Measurements from ENCODE around the gene HIP1.
"Not testable (repeated sequence)": the region's sequence is repeated elsewhere in the genome, so short reads cannot be mapped to it uniquely, and the experiment has no call there.

Gene HIP1

DNA sequence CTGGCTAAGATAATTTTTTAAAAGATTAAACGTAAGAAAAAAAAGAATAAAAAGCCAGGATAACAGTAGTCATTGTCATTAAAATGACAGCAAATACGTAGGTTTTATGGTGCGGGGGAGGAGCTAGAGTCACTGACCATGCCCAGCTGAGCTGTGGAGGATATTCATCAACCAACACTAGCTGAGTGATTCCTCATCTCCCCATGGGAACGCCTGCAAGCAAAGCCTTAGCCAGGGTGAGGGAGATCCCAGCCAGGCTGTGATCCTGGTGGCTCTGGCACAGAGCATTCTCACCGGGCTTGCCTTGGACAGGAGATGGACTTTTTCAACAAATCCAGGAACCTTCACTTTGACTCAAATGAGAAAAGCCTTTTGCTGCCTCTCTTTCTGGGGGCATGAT lies 94.2 kb downstream of the HIP1 start:
- DNase-seq (ENCODE audit: low read depth in 2 of 2), result no peak

DNA sequence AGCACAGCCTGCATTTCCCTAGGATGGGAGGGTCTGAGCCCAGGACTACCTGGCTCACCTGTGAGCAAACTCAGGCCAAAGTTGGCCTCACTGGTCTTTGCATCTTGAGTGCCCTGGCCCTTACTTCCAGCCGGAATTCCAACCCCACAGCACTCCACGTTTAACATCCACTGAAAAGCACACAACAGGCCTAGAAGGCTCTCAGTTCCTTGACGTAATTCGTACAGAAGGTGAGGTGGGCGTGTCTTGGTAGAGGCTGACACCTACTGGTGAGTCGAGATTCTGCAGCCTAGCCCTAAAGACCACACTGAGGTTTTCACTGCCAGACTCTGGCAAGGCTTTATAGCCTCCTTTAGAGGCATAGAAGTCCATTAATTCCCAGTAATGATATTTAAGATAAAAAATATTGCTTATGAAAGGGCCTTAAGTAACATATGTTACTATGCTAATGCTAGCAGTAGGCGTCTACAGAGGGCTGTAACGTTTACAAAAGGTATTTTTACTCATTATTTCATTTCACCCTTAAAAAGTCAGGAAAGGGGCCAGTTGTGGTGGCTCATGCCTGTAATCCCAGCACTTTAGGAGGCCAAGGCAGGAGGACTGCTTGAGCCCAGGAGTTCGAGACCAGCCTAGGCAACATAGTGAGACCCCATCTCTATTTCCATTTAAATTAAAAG lies 95.8 kb downstream of the HIP1 start:
- peak; percentile 49 to 54 for DNase-seq (ENCODE audit: low read depth in 2 of 2)

DNA sequence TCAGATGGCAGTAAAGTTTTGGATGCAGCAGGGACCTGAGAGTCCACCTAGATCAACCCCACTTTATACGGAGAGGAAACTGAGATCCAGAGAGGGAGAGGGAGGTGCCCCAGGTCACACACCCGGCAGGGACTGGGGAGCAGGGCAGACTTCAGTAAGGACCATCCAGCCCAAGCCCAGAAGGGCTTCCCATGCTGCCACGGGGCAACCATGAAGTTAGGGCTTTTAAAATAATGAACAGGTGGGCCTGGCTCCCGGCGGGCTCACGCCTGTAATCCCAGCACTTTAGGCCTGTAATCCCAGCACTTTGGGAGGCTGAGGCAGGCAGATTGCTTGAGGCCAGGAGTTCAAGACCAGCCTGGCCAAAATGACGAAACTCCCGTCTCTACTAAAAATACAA lies 98.5 kb downstream of the HIP1 start:
- DNase-seq (ENCODE audit: low read depth in 2 of 2), result no peak

DNA sequence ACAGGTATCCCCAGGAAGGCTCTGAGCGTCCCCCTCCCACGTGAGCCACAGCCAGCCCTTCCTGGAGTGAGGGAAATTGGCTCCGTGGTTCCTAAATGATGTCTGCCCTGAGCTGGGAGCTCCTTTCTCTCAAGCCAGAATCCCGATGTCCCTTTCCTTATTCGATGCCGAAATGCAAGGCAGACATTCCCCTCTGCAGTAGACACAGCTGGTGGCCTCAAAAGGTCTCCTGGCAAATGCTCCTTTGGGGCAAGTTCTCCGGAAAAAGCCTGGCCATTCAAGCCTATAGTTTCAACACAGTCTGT lies 98.9 kb downstream of the HIP1 start:
- no peak for DNase-seq (ENCODE audit: low read depth in 2 of 2)

DNA sequence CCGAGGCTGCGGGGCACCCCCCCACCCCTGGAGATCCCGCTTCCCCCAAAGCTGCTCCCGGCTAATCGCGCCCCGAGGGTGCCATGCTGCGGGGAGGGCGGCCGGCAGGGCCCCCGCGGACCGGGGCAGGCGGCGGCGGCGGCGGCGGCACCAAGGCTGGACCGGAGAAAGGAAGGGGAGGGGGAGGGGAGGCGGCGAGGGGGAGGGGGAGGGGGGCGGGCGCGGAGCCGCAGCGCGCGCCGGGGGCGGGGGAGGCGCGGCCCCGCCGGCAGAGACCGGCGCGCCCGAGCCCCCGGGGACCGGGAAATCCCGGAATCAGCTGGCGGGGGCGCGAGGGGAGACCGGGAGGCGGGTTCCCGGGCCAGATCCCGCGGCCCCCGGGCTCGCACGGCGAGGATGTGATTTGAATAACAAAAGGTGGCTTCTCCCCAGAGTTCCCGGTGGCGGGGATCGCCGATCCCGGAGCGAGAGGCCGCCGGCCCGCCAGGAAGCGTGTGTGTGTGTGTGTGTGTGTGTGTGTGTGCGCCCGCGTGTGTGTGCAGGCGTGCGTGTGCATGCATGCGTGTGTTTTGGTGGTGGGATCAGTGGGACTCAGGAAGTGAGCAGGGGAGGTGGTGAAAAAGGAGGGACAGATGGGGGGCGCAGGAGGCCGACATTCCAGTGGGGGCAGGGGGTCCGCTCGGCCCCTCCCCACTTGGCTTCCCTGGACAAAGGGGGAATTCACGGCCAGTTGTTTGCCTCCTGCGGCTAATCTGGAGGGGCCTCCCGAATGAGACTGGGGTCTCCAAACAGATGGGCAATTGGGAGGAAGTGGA lies 99.5 kb downstream of the HIP1 start:
- peak; percentile 7 to 18 for DNase-seq (ENCODE audit: low read depth in 2 of 2)

DNA sequence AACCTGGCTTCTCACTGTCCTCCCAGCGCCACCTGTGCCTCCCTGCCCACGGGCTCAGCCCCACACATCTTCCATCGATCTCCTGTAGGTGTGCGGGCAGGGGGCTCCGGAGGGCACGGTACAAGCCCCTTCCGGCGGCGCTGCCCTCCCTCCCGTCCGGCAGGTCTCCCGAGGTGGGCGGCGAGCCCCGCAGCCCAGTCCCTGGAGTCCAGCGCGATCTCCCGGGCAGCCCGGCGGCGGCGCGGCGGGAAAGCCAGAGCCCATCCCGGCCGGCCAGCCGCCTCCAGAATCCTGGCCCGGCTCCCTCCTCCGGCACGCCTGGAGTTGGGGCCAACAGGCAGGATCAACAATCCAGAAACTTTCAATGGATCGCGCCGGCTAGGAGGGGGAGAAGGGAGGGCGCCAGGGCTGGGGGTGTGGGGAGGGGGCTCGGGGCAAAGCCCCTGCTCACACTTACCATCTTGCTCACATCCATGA lies 100.1 kb downstream of the HIP1 start:
- DNase-seq (ENCODE audit: low read depth in 2 of 2), result no peak

DNA sequence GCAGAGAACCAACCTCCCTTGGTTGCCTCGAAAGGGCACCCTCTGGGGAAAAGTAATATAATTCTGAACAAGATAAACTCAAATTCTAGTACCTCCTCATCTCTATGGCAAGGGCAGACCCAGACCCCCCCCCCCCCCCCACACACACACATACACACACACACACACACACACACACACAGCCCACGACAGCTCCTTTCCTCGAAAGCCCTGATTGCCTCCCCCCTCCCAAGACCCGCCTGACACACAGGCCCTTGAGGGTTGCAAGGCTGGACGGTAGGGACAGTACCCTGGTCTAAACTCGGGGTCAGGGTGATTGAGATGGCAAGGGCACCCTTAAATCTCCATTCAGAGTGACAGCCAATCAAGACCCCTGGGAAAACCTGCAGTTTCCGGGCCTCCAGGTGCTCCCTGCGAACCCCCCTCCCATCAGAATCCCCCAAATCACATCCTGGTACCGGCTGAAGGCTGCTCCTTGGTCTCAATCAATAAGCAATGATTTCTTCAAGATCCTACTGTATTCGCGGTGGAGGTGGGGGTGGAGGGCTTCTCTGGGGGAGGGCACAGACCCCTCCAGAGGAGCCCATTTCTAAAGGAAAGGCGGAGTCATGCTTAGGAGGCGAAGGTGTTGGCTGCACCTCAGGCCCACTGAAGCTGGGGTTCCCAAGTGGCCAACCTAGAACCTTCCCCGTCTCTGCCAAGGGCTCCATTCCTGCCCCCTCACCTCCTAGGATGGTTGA lies 100.7 kb downstream of the HIP1 start:
- DNase-seq (ENCODE audit: low read depth in 2 of 2), result no peak

DNA sequence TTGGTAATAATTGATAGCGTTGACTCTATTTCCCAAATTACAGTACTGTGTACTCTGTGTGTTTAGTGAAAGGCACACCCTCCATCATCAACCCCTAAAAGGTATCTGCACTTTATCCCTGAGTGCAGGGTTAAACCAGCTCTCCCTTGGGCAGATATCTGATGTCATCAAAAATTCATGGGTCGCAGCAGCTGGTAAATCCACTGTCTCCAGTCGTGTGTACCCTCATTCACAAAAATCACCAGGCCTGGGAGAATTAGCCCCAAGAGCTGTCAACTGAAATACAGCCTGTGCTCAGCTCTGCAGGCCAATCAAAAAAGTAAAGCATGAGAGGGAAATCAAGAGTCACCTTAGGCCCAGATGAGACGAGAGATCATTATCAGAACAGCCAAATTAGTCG lies 103.7 kb downstream of the HIP1 start:
- no peak for DNase-seq (ENCODE audit: low read depth in 2 of 2)

DNA sequence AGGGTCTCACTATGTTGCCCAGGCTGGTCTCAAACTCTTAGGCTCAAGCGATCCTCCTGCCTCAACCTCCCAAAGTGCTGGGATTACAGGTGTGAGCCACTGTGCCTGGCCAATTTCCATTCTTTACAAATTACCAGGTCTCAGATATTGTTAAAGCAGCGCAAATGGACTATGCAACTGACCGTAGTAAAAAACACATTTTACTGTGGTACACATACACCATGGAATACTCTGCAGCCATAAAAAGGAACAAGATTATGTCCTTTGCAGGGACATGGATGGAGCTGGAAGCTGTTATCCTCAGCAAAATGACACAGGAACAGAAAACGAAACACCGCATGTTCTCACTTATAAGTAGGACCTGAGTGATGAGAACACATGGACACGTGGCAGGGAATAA lies 106.2 kb downstream of the HIP1 start:
- not testable (repeated sequence) for DNase-seq (ENCODE audit: low read depth in 2 of 2)

DNA sequence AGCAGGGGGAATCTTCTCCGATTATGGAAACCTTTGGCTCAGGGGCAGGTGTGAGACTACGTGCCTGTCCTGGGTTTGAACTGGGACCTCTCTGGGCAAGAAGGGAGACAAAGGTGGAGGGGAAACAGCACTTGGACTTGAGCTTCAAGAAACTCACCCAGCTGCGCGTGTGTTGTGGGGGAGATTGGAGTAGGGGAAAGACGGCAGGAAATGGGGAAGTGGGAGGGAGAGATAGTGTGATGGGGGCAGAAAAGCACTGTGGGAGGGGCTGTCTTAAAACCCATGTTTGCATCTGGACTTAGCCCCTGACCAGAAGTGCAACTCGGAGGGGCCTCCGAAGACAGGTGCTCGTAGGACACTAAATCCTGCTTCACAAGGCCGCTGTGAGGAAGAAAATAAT lies 107.0 kb downstream of the HIP1 start:
- no peak for DNase-seq (ENCODE audit: low read depth in 2 of 2)

DNA sequence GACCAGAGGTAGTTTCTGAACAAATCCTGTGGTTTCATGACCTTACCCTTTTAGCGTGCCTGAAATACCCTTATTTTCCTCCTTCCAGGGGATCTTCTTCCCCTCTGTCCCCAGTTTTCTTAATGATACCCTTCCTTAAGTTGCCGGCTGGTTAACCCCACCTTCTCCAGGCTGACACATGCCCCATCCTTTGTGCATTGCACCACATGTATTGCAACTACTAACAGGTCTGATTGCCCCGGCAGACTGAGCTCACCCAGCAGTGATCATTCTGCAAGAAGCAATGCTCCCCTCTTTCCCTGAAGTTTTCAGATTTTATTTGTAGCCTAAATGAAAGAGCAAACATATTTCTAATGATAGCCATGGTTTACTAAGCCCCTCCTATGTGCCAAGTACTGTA lies 108.2 kb downstream of the HIP1 start:
- DNase-seq (ENCODE audit: low read depth in 2 of 2), result no peak

DNA sequence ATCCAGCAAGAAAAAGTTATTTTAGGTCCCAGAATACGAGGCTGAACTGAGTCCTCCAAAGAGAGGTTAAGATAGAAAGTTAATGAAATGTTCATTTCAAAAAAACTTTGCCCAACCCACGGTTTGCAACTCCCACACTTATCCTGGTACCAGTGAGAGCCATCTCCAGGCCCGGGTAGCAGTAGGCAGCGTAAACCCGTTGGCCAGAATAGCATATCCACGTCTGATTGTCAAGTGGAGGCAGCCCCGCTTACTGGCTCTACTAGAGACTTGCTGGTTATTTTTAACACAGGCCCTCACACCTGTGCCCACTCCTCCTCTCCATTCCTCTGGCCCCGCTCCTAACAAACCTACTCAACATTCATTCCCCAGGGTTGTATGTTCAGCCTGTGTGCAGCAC lies 109.7 kb downstream of the HIP1 start:
- no peak for DNase-seq (ENCODE audit: low read depth in 2 of 2)

DNA sequence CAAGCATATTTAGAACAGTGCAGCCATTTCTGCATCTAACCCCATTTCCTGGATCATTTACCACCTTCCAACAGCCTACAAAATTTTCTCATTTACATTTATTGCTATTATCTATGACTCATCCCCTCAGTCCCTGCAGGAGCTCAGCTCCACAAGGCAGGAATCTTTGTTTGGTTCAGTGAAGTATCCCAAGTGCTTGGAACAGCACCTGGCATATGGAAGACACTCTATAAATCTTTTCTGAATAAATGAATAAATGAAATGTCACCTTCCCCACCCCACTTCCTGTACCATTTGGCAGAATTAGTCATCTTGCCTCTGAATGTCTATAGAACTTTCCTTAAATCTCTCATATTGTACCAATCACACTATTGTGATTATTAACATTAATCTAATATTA lies 110.7 kb downstream of the HIP1 start:
- no peak for DNase-seq (ENCODE audit: low read depth in 2 of 2)

DNA sequence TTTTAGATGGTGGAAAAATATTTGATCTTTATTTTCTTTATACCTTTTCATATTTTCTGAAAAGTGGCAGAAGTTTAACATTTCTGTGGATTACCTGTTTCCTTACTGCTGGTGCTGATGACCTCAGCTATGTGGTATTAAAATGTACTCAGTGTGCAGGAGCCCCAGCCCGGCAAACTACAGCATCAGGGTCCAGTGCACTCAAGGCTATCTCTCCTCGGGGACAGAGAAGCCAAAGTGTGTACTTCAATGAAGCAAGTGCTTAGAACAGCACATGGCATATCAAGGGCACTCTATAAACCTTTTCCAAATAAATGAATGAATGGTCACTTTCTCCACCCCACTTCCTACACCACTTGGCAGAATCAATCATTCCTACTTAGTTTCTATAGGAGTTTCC lies 111.8 kb downstream of the HIP1 start:
- DNase-seq (ENCODE audit: low read depth in 2 of 2), result no peak

DNA sequence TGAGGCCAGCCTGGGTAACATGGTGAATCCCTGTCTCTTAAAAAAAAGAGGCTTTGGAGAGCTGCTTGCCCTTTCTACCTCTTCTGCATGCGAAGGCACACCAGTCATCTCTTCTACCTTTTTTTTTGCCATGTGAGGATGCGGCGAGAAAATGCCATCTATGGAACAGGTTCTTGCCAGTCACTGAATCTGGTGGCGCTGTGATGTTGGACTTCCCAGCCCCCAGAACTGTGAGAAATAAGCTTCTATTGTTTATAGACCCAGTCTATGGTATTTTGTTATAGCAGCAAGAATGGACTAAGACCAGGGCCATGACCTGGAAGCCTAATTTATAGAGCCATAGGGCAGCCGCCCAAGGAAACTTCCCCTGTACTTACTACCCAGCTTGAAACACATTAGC lies 112.9 kb downstream of the HIP1 start:
- no peak for DNase-seq (ENCODE audit: low read depth in 2 of 2)

DNA sequence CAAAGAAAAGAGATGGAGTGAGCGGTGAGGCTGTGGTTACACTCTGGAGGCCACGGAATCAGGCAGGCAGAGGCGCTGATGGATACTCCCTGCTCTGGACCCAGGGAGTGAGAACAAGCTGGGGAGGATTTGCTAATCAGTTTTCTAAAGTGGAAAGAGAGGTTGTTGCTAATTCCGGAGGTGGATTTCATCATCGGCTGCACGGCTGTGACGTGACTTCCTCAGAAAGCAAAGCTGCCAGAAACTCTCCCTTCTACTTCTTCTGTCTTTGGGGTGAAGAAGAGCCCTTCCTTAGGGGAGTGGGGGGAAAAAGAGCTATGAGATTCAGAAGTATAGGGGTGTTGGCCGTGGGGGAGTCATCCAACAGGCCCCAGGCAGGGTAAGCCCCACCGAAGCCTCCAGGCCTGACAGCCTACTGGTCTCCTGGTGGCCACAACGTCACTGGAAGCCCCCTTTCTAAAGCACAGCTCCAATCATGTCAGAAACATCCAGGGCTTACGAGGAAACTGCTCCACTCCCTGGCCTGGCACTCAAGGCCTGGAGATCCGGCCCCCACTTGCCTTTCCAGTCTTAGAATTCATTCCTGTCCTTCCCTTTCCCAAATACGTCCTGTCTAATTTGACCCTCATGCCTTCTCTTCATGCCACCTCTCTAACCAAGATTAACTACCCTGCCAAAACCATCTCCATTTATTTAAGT lies 114.5 kb downstream of the HIP1 start:
- no peak for DNase-seq (ENCODE audit: low read depth in 2 of 2)

DNA sequence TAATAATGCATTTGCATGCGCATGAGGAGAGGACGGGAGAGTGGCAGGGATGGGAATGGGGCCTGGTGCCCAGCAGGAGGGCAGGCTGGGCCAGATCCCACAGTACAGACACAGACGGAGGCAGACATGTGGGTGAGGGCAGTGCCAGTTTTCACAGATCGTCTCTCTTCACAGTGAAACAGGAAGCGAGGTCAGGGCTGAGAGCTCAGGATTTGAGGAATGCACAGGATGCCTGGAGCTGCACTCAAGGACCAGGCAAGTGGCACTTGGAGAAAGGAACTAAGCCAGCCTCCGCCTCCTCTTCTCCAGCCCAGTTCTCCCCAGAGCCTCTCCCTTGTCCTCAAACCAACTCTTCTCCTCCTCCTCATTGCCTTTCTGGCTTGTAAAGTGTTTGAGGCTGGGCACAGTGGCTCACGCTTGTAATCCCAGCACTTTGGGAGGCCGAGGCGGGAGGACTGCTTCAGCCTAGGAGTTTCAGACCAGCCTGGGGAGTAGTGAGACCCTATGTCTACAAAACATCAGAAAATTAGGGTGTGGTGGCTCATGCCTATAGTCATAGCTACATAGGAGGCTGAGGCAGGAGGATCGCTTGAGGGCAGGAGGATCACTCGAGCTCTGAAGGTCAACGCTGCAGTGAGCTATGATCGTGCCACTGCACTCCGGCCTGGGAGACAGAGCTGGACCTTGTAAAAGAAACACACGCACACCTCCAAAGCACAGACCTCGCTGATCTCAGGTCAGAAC lies 115.2 kb downstream of the HIP1 start:
- DNase-seq (ENCODE audit: low read depth in 2 of 2), result no peak

DNA sequence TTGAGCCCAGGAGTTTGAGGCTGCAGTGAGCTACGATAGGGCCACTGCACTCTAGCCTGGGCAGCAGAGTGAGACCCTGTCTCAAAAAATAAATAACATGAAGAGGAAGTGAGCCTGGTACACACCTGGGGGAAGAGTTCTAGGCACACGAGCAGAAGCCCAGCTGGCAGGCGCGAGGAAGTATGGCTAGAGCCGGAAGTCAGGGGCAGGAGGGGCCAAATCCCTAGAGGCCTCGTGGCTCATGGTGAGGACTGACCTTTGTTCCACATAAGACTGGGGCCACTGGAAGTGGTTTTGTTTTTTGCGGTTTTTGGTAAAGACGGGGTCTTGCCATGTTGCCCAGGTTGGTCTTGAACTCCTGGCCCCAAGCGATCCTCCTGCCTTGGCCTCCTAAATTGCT lies 117.6 kb downstream of the HIP1 start:
- no peak for DNase-seq (ENCODE audit: low read depth in 2 of 2)

DNA sequence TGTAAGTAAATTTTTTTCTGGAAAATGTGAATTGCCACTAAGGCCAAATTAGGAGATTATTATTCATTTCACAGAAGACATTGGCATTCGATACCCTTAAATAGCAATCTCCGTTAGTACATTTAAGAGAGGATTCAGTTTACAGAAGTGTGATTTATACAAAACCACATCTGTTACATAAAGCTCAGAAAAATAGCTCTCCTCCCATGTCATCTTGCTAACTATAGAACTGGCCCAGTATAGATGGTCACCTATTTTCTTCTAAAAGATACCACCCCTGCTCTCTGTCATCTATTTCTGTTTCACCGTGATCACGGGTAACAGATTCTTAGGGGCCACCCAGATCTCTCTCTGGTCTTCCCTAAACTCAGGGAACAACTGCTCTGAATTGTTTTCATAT lies 119.1 kb downstream of the HIP1 start:
- DNase-seq (ENCODE audit: low read depth in 2 of 2), result no peak

DNA sequence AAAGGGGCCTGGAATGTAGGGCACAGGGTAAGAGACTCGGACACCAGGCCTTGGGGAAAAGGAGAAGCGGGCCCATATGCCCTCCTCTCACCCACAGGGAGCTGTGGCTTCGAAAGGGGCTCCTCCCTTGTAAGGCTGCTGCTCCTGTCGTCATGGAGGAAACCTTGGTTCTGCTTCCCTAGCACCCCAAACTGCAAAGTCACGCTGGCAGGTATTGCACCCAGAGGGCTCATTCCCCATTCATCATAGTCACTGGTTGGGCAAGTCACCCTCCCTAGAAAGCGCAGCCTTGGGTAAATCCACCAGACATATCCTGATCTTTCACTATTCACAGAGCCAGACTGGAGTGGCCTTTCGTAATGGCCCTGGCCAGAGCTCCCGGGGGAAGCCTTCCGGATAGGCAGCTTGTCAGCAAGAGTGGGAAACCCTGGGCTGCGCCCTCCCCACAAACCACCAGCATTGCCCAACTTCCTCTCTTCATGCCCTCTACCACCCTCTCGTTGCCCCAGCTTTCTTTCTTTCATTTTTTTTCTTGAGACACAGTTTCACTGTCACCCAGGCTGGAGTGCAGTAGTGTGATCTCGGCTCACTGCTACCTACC lies 121.0 kb downstream of the HIP1 start:
- no peak for DNase-seq (ENCODE audit: low read depth in 2 of 2)

Measured in activated CD4-positive, alpha-beta T cell treated with anti-CD3 and anti-CD28 coated beads for 24 hours (primary cell).